ENCODE data around the gene GPR17. TPM values are rescaled to one million over a fixed set of nuclear protein-coding genes. Genes with fewer than 3 reads are reported as not detected.

The GPR17 gene
- total RNA-seq, 4 donors from 2014 or later = not detected

DNA sequence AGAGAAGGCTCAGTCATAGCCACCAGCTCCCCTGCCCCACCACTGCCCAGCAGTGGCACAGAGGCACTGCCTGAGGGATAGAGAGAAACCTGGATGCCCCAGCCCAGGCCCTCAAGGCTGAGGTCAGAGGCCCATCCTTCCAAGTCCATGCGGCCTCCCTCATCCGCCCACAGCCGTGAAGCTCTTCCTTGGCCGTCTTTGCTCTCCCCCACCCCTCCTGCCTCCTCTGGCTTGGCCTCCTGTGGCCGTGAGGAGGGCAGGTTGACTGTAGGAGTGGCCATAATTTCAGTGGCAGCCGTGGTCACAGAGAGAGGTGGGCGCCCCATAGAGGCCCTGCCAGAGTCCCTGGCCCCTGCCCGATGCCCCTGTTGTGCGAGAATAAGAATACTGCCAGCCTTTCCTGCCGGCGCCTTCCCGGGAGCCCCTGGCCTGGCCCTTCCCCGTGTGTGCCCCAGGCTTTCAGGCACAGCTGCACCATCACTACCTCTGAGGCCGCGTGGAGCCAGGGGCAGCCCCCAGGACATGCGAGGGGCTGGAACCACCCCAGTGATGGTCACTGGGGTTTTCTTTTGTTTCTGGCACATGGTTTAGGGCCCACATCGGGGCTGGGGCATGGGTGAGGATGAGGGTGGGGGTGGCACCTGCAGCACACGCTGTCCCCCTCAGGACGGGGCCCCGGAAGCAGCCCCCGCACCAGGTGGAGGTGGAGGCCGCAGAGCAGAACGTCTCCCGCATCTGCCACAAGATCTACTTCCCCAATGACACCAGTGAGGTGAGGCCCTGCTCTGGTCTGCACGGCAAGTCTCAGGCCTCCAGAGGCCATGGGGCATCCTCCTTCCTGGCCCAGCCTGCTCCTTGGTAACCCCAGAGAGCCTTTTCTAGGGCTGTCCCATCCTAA, 13.1 kb upstream of the GPR17 start:
- DNase-seq = peak in 2 of 3 donors; percentile 80 to 81
- no peak for TF ChIP-seq POLR2A (IDR thresholded peaks at IDR 0.05)
- TF ChIP-seq, protein P1, sequence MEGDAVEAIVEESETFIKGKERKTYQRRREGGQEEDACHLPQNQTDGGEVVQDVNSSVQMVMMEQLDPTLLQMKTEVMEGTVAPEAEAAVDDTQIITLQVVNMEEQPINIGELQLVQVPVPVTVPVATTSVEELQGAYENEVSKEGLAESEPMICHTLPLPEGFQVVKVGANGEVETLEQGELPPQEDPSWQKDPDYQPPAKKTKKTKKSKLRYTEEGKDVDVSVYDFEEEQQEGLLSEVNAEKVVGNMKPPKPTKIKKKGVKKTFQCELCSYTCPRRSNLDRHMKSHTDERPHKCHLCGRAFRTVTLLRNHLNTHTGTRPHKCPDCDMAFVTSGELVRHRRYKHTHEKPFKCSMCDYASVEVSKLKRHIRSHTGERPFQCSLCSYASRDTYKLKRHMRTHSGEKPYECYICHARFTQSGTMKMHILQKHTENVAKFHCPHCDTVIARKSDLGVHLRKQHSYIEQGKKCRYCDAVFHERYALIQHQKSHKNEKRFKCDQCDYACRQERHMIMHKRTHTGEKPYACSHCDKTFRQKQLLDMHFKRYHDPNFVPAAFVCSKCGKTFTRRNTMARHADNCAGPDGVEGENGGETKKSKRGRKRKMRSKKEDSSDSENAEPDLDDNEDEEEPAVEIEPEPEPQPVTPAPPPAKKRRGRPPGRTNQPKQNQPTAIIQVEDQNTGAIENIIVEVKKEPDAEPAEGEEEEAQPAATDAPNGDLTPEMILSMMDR (IDR thresholded peaks at IDR 0.05) = no peak
- Histone ChIP-seq H3K36me3 (peaks cover 0 to 75% (median 0%) of the 10 kb centered on the region in 3 donors), H3K27me3 (no peaks in the 10 kb centered on the region), H3K4me1 (peaks cover 0 to 62% (median 30%) of the 10 kb centered on the region in 4 donors), H3K4me3 (no peak overlapping the region), H3K9me3 (no peaks in the 10 kb centered on the region), H3K27ac (peak overlapping the region in 3 of 4 donors; percentile 17 to 83 (median 64))

DNA sequence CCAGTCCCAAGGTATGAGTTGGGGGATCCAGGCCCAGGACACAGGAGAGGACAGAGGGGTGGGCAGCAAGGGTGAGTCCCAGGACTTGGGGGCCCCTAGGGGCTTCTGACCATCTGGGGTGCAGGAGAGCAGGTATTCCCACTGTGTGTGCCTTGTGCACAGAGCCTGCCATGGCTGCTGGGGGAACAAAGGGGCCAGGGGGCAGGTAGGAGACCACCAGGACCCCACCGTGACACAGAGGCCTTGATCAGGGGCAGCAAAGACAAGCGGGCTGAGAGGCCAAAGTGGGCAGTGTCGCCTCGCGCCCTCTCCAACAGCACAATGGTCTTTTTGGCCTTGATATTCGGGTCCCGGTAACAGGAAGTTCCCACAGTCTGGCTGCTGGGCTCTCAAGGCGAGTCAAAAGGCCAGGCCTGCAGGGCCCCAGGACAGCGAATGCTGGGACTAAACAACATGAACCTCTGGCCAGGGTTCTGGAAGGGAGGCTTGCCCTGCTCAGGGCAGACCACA, 12.3 kb upstream of the GPR17 start:
- H3K4me1 ChIP-seq = peaks cover 0 to 70% (median 31%) of the 10 kb centered on the region in 4 donors
- no peak overlapping the region for H3K4me3 ChIP-seq
- TF ChIP-seq POLR2A (IDR thresholded peaks at IDR 0.05) = no peak
- TF ChIP-seq, protein P1 (IDR thresholded peaks at IDR 0.05) = no peak
- DNase-seq = no peak
- H3K36me3 ChIP-seq = peaks cover 0 to 72% (median 0%) of the 10 kb centered on the region in 3 donors
- no peaks in the 10 kb centered on the region for H3K27me3 ChIP-seq
- no peaks in the 10 kb centered on the region for H3K9me3 ChIP-seq
- H3K27ac ChIP-seq = peak overlapping the region in 3 of 4 donors; percentile 5 to 83 (median 49)

DNA sequence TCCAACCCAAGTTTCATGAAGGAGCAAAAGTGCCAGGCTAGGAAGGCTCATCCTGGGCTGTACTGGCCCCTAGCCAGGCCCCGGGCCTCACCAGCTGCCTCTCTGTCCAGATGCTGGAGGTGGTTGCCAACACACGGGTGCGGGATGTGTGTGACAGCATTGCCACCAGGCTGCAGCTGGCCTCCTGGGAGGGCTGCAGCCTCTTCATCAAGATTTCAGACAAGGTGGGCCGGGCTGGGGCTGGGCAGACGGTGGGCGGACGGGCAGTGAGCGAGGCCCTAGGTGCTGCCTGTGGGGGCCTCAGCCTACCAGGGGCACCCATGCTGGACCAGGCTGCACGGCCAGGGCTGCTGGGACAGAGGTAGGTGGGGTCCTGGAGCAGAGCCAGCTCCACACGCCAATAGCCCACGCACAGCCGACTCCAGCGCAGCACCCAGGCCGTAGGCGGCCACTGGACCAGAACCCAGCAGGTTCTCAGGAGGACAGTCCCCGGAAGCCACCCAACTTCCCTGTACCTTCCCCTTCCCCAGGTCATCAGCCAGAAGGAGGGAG, 11.8 kb upstream of the GPR17 start:
- Histone ChIP-seq H3K27me3 (no peaks in the 10 kb centered on the region), H3K4me1 (peaks cover 0 to 75% (median 31%) of the 10 kb centered on the region in 4 donors), H3K4me3 (no peak overlapping the region), H3K9me3 (no peaks in the 10 kb centered on the region), H3K27ac (peak overlapping the region in 2 of 4 donors; percentile 49 to 83), H3K36me3 (peaks cover 0 to 72% (median 0%) of the 10 kb centered on the region in 3 donors)
- TF ChIP-seq, protein P1 (IDR thresholded peaks at IDR 0.05) = no peak
- no peak for TF ChIP-seq POLR2A (IDR thresholded peaks at IDR 0.05)
- DNase-seq = peak in 1 of 3 donors; percentile 60

DNA sequence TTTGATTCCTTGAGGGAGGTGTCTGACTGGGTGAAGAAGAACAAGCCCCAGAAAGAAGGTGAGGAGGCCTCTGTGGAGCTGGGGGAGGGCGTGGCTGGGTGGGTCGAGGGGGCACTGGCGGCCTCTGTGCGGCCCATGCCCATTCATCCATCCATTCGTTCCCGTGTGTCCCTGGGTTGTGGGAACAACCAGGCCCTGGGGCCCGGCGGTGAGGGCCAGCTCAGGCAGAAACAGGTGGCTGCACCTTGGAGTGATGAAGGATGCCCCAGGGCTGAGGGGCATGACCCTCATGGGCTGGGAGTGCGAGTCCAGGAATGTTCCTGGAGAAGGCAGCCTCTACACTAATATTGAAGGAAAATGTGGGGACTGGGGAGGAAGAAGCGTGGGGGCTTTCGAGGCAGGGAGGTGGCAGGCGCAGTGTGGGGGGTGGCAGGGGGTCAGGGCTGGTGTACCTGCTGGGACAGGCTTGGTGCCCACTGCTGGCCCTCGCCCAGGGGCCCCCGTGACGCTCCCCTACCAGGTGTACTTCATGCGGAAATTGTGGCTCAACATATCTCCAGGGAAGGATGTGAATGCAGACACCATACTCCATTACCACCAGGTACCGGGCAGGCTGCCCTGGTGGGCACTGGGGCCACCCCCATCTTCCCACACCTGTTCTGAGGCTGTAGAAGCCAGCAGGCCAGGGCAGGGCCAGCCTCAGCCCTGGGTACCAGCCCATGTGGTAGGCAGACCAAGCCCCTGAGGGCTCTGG, 11.2 kb upstream of the GPR17 start:
- H3K36me3 ChIP-seq = peaks cover 0 to 67% (median 0%) of the 10 kb centered on the region in 3 donors
- no peak for DNase-seq
- no peaks in the 10 kb centered on the region for H3K9me3 ChIP-seq
- peak overlapping the region in 1 of 4 donors; percentile 83 for H3K27ac ChIP-seq
- no peak overlapping the region for H3K4me3 ChIP-seq
- no peaks in the 10 kb centered on the region for H3K27me3 ChIP-seq
- peaks cover 0 to 82% (median 32%) of the 10 kb centered on the region in 4 donors for H3K4me1 ChIP-seq
- TF ChIP-seq, protein P1 (IDR thresholded peaks at IDR 0.05) = no peak
- no peak for TF ChIP-seq POLR2A (IDR thresholded peaks at IDR 0.05)
